ENCODE results near the gene ARAF. TPM values are rescaled to one million over a fixed set of nuclear protein-coding genes. Genes with fewer than 3 reads are reported as not detected.

The ARAF gene
- total and polyA plus RNA-seq, 2 of the 8 experiments (the other 6 are each of a cell fraction or from before 2014, with no cell fraction given) = 39.0 to 45.2 TPM

DNA sequence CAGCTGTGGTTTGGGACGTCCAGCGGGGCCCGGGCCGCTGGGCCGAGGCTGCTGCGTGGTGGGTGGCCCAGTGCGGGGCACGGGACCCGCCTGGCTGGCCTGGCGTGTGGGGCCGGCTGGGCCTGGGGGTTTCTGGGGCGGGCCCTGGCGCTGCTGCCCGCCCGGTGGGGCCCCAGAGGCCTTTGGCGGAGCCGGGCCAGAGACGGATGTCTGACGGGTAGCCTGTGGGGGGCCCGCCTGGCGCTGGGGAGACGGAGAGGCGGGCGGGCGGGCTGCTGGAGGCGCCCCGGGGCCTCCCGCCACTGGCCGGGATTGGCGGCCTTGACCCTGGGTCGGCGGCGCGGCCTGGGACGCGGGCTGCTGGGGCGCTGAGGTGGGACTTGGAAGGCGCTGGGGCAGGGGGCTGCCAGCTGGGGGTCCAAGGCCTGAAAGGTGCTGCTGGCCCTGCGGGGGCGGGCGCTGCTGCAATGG is 13.1 kb downstream of the ARAF start:
- CTCF ChIA-PET (ENCODE audit: partially characterized antibody) = interaction anchor here (0.7 to 1.6 kb wide), 5 partner anchors 8 to 70 kb away, joined by 3 to 5 read pairs (median 4); partner anchors contain the start of gene TIMP1
- H3K4me3 ChIP-seq (ENCODE audit: extremely low read depth in 1 of 4, insufficient read depth in 2 of 4, low read depth in 3 of 4, low read length in 4 of 4) = peak overlapping the region; percentile 41 to 63 (median 46)
- H2AFZ ChIP-seq (ENCODE audit: low read length) = no peak overlapping the region
- no peak overlapping the region for H2BK15ac ChIP-seq (ENCODE audit: low read length)
- H2AK5ac ChIP-seq (ENCODE audit: low read depth, low read length) = no peak overlapping the region
- peaks cover 7% of the 10 kb centered on the region; the same call in 1 of the 2 replicates for H3K23me2 ChIP-seq (ENCODE audit: low read depth, low read length)
- H3K27ac ChIP-seq (ENCODE audit: low read depth, low read length) = peak overlapping the region; percentile 85; the same call in 1 of the 2 replicates
- H3K4me2 ChIP-seq (ENCODE audit: insufficient read depth in 1 of 2, low read depth in 2 of 2, low read length in 2 of 2) = peak overlapping the region; percentile 68 to 82
- H2BK20ac ChIP-seq (ENCODE audit: low read length) = no peak overlapping the region
- peak overlapping the region; percentile 93; the same call in 1 of the 2 replicates for H4K8ac ChIP-seq (ENCODE audit: extremely low read depth, insufficient read depth, low read length)
- DNase-seq (ENCODE audit: low read depth in 1 of 2, low spot score in 2 of 2) = no peak
- H3K14ac ChIP-seq (ENCODE audit: insufficient read length) = no peak overlapping the region
- no peak overlapping the region for H2BK5ac ChIP-seq (ENCODE audit: low read depth, low read length)
- no peak overlapping the region for H3K4ac ChIP-seq (replicated peaks; ENCODE audit: insufficient read length, low read depth, low read length)
- no peak overlapping the region for H3K56ac ChIP-seq (replicated peaks; ENCODE audit: insufficient read length, low read depth, low read length)
- no peaks in the 10 kb centered on the region for H4K20me1 ChIP-seq (replicated peaks in 1 of 2; ENCODE audit: control insufficient read depth in 1 of 2, insufficient read depth in 2 of 2, low read length in 2 of 2)
- 0% methylated on average over 6 of the region's 41 CpGs; no CpG with 5 or more reads in 1 of the 2 experiments for WGBS, 2 experiments (ENCODE audit: extremely low coverage in 1 of 2, insufficient coverage in 1 of 2, insufficient read length in 1 of 2, insufficient replicate concordance in 2 of 2, low coverage in 1 of 2, low lambda C conversion rate in 2 of 2, missing lambda C conversion rate in 1 of 2)
- H2BK12ac ChIP-seq (ENCODE audit: low read depth, low read length) = no peak overlapping the region
- H4K91ac ChIP-seq (replicated peaks; ENCODE audit: insufficient read length, low read length) = no peak overlapping the region
- peaks cover 0 to 15% (median 9%) of the 10 kb centered on the region in 4 experiments; a peak in 5 of 7 replicates for H3K4me1 ChIP-seq (replicated peaks in 1 of 4; ENCODE audit: control insufficient read depth in 3 of 4, insufficient read depth in 4 of 4, low read length in 3 of 4)
- TF ChIP-seq CTCF (IDR thresholded peaks at IDR 0.05; ENCODE audit: control extremely low read depth in 1 of 3, insufficient read depth in 1 of 3, low read depth in 1 of 3, low read length in 3 of 3) (no peak), PHF8 (conservative IDR thresholded peaks at IDR 0.05; ENCODE audit: low read depth, low read length) (peak; percentile 15; the same call in 1 of the 2 replicates)
- H3K23ac ChIP-seq (ENCODE audit: insufficient read length) = no peak overlapping the region
- peak overlapping the region in 2 of 4 experiments; percentile 60 to 74; a peak in 5 of 7 replicates for H3K9ac ChIP-seq (replicated peaks in 1 of 4; ENCODE audit: extremely low read depth in 1 of 4, low read depth in 3 of 4, low read length in 3 of 4)
- H3K27me3 ChIP-seq (replicated peaks in 1 of 4; ENCODE audit: control insufficient read depth in 3 of 4, extremely low read depth in 1 of 4, insufficient read depth in 3 of 4, low read length in 3 of 4) = no peaks in the 10 kb centered on the region
- no peaks in the 10 kb centered on the region for H3K79me1 ChIP-seq (ENCODE audit: low read depth, low read length)
- no peaks in the 10 kb centered on the region for H3K9me3 ChIP-seq (ENCODE audit: insufficient read depth in 2 of 2, low read depth in 1 of 2, low read length in 1 of 2)
- no peak overlapping the region for H3K18ac ChIP-seq (ENCODE audit: extremely low read depth, low read length)
- H3K36me3 ChIP-seq (ENCODE audit: control insufficient read depth in 2 of 4, insufficient read depth in 4 of 4, low read length in 3 of 4) = peaks cover 0 to 10% (median 3%) of the 10 kb centered on the region in 4 experiments; a peak in 3 of 8 replicates
- no peaks in the 10 kb centered on the region for H3K79me2 ChIP-seq (ENCODE audit: control insufficient read depth in 1 of 2, insufficient read depth in 2 of 2, low read length in 2 of 2)
- no peak for FAIRE-seq
- POLR2A ChIA-PET (ENCODE audit: partially characterized antibody) = interaction anchor here (0.7 to 2.6 kb wide), 13 partner anchors 8 to 356 kb away, joined by 3 to 11 read pairs (median 4); partner anchors contain the start of genes ARAF, SYN1 and TIMP1
- H4K5ac ChIP-seq (ENCODE audit: insufficient read length, low read depth, low read length) = peak overlapping the region; percentile 86
- no peak overlapping the region for H2BK120ac ChIP-seq (replicated peaks; ENCODE audit: low read depth, low read length)

All from H1 (cell line).